Activated CD4-positive, alpha-beta T cell treated with anti-CD3 and anti-CD28 coated beads, Interleukin-2, amount 10 ng/mL, durations not matched to agents 24 days and 14 days (primary cell): ENCODE measurements around the gene TFF3. TPM values are rescaled to one million over a fixed set of nuclear protein-coding genes. Genes with fewer than 3 reads are reported as not detected.
"Not testable (repeated sequence)": the region's sequence is repeated elsewhere in the genome, so short reads cannot be mapped to it uniquely, and the experiment has no call there.

Source experiments
- DNase-seq: peaks from one replicate; pipeline ENCODE4 v3.0.0; 2022
- H3K27ac Mint-ChIP-seq: one replicate; pipeline ENCODE4 v1.8.0; 2022; ENCODE audit warnings: mild to moderate bottlenecking, mixed read lengths
- H3K27me3 Mint-ChIP-seq: one replicate; pipeline ENCODE4 v1.8.0; 2022; ENCODE audit warnings: mixed read lengths
- H3K36me3 Mint-ChIP-seq: one replicate; pipeline ENCODE4 v1.8.0; 2022; ENCODE audit warnings: low read depth, mild to moderate bottlenecking, mixed read lengths
- H3K4me1 Mint-ChIP-seq: one replicate; pipeline ENCODE4 v1.8.0; 2021; ENCODE audit warnings: mixed read lengths
- H3K4me3 Mint-ChIP-seq: one replicate; pipeline ENCODE4 v1.8.0; 2022; ENCODE audit warnings: mild to moderate bottlenecking, moderate library complexity, mixed read lengths
- H3K9me3 Mint-ChIP-seq: one replicate; pipeline ENCODE4 v1.8.0; 2021; ENCODE audit warnings: mixed read lengths
- intact Hi-C: fragments of 100-400 bp; cut with micrococcal nuclease; formaldehyde crosslinking; loops from one replicate; pipeline ENCODE4 v1.15.1; 2023
- total RNA-seq: library from RNA; stranded (reverse); gene quantifications from 2 replicates; pipeline ENCODE4 v1.2.3, GENCODE V29; 2022

The TFF3 gene
- total RNA-seq, 1 donor from 2014 or later: not detected

DNA sequence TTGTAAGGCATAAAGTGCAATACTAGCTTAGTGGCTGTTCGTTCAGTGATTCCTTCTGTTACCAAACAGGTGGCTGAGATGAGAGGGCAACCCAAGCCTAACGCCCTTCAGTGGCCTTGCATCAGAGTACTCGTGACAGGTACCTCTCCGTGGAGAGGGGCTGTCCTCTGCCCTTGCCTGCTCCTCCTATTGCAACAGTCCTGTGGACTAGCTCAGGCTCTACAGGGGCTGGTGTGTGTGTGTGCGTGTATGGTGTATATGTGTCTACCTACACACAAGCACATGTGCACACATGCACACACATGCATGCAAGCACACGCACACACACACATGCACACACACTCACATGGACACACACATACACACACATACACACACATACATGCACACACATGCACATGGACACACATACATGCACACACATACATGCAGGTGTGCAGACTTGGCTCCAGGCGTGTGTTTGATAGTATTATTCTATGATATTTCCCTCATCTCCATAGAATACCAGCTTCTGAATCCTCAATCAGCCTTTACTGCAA, 15.1 kb downstream of the TFF3 start:
- no peaks in the 10 kb centered on the region for H3K27me3 Mint-ChIP-seq
- no peaks in the 10 kb centered on the region for H3K9me3 Mint-ChIP-seq
- peaks cover 8% of the 10 kb centered on the region for H3K36me3 Mint-ChIP-seq
- no peak overlapping the region for H3K4me3 Mint-ChIP-seq
- no peak overlapping the region for H3K27ac Mint-ChIP-seq
- intact Hi-C loops: no loop called here
- peaks cover 12% of the 10 kb centered on the region for H3K4me1 Mint-ChIP-seq
- DNase-seq: no peak

DNA sequence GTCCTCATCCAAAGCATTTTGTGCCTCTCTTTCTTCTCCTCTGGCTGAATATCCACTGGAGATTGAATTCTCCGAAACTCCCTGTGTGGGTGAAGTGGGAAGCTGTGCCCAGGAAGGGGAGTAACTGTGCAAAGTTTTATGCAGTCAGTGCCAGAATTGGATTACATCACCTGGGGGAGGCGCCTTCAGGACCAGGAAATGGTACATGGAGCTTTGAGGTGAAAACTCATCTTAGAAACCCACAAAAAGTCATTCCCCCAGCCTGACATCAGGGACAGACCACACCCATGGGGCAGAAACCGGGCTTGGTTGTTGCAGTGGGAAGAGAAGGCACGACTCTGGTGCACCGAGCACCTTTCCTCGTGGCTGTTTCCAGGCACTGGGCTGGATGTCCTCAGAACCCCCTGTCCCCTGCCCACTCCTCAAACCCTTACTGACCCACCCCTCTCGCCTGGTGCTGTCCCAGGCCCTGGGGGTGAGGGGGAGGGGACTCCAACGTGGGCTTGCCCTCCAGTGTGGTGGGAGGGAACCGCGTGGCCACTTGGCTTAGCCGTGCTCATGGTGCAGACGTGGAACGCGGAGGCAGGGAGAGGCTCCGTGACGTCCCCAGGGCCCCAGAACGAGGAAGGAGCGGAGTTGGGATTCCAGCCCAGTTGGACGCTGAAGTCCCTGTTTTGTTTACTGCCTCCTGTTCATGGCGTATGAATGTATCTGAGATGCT, 15.7 kb downstream of the TFF3 start:
- Mint-ChIP-seq H3K36me3 (peaks cover 11% of the 10 kb centered on the region), H3K4me1 (peaks cover 12% of the 10 kb centered on the region), H3K27me3 (no peaks in the 10 kb centered on the region), H3K4me3 (no peak overlapping the region), H3K27ac (no peak overlapping the region), H3K9me3 (no peaks in the 10 kb centered on the region)
- intact Hi-C loops: no loop called here
- peak; percentile 83 for DNase-seq

DNA sequence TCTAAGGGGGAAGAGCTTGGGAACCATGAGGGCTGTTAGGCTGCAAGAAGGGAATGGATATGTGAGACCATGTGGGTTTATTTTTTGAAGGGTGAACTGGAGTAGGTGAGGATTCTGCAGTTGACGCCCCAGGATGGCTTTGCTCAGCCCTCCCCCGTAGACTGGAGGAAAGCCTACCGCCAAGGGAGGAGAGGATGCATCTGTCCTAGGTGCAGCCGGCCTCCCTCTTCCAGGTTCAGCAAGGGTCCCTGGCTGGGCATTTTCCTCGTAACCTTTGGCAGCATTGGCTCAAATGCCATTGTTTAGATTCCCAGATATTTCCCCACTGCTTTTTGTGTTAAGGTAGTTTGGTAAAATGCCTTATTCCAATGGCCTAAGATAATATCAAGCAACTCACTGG, 16.6 kb downstream of the TFF3 start:
- Mint-ChIP-seq H3K4me3 (no peak overlapping the region), H3K36me3 (peaks cover 11% of the 10 kb centered on the region), H3K27ac (no peak overlapping the region), H3K9me3 (no peaks in the 10 kb centered on the region), H3K27me3 (no peaks in the 10 kb centered on the region), H3K4me1 (peaks cover 12% of the 10 kb centered on the region)
- intact Hi-C loops: no loop called here
- DNase-seq: no peak

DNA sequence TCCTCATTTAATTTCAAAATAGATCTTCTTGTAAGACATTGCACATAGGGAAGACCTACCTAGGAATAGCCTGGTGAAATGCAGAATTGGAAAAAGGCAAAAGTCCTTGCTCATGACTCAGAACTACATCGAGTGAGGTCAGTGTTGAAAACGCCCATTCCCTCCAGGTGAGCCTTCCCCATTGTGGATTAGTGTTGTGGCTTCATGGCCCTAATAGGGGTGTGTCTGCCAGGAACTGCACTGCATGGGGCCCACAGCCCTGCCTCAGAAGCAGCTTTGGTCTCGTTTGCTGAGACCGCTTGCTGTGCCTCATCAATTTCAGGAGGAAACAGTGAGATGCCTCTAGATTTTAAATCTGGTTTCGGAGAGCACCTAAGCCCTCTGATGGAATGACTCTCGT, 17.0 kb downstream of the TFF3 start:
- Mint-ChIP-seq H3K4me1 (peaks cover 12% of the 10 kb centered on the region), H3K27ac (no peak overlapping the region), H3K27me3 (no peaks in the 10 kb centered on the region), H3K36me3 (peaks cover 11% of the 10 kb centered on the region), H3K4me3 (no peak overlapping the region), H3K9me3 (no peaks in the 10 kb centered on the region)
- intact Hi-C loops: no loop called here
- DNase-seq: no peak

DNA sequence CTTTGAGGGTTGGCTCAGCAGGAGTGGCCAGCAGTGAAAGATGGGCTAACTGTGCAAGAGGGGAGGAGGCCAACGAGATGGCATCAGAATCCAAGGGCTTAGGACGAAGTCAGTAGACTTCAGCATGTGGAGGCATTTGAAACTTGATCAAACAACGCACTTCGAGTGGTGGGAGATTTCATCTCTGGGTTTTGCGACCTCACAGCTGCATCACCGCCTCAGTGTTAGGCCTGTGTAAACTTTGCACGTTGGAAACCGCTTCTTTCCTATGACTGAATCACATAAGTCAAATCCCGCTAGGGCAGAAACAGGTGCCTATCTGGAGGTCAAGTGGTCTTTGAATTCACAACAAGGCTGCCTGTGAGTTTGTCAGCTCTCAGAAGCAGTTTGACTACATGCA, 17.8 kb downstream of the TFF3 start:
- Mint-ChIP-seq H3K9me3 (no peaks in the 10 kb centered on the region), H3K27me3 (no peaks in the 10 kb centered on the region), H3K36me3 (peaks cover 11% of the 10 kb centered on the region), H3K4me1 (peaks cover 12% of the 10 kb centered on the region), H3K4me3 (no peak overlapping the region), H3K27ac (no peak overlapping the region)
- no peak for DNase-seq
- intact Hi-C loops: no loop called here

DNA sequence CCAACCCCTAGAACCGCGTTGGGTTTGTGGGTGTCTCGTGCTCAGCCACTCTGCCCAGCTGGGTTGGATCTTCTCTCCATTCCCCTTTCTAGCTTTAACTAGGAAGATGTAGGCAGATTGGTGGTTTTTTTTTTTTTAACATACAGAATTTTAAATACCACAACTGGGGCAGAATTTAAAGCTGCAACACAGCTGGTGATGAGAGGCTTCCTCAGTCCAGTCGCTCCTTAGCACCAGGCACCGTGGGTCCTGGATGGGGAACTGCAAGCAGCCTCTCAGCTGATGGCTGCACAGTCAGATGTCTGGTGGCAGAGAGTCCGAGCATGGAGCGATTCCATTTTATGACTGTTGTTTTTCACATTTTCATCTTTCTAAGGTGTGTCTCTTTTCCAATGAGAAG, 18.7 kb downstream of the TFF3 start:
- no peak for DNase-seq
- Mint-ChIP-seq H3K36me3 (peaks cover 11% of the 10 kb centered on the region), H3K4me1 (peaks cover 12% of the 10 kb centered on the region), H3K27ac (no peak overlapping the region), H3K4me3 (no peak overlapping the region), H3K9me3 (no peaks in the 10 kb centered on the region), H3K27me3 (no peaks in the 10 kb centered on the region)
- intact Hi-C loops: no loop called here

DNA sequence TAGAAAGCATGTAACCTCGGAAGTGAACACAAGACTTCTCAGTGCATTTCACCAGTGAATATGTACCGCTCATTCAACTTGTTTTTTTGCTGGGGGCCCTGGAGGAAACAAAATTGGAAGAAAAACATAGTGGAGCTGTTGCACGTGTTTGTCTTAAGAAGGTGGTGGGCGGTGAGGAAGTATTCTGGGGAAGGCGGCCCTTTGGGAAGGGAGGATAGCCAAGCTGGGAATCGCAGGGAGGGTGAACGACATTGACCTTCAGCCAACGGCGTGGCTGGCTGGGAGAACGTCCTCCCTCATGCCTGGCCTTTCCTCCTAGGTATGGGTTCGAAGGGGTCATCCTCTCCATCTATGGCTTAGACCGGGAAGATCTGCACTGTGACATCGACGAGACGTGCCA, 19.4 kb downstream of the TFF3 start:
- intact Hi-C loops: no loop called here
- no peak overlapping the region for H3K4me3 Mint-ChIP-seq
- H3K9me3 Mint-ChIP-seq: no peaks in the 10 kb centered on the region
- H3K27ac Mint-ChIP-seq: no peak overlapping the region
- H3K27me3 Mint-ChIP-seq: no peaks in the 10 kb centered on the region
- peaks cover 11% of the 10 kb centered on the region for H3K36me3 Mint-ChIP-seq
- H3K4me1 Mint-ChIP-seq: peaks cover 12% of the 10 kb centered on the region
- DNase-seq: no peak

DNA sequence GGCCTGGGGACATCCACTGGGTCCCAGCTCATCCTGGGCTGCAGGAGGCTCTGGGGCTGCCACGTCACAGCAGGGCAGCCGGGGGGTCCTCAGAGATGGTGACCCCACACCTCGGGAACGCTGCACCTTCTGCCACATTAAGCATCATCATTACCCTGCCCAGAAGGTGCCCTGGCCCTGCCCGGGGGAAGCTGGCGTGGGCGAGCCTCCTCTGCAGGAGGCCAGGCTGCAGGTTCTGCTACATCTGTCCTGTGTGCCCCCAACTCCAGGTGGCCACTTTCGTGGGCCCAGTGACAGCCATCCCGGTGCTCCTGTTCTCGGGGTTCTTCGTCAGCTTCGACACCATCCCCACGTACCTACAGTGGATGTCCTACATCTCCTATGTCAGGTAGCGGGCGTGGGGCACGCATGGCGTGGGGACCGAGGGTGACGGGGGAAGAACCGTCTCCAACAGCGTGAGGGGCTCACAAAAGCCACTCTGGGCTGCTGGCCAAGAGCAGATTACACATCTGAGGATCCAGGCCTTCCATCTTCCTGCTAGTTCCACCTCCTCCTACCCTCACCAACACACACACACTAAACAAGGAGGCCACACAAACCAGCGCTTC, 20.8 kb downstream of the TFF3 start:
- Mint-ChIP-seq H3K4me1 (peaks cover 7% of the 10 kb centered on the region), H3K4me3 (no peak overlapping the region)
- intact Hi-C loops: no loop called here

DNA sequence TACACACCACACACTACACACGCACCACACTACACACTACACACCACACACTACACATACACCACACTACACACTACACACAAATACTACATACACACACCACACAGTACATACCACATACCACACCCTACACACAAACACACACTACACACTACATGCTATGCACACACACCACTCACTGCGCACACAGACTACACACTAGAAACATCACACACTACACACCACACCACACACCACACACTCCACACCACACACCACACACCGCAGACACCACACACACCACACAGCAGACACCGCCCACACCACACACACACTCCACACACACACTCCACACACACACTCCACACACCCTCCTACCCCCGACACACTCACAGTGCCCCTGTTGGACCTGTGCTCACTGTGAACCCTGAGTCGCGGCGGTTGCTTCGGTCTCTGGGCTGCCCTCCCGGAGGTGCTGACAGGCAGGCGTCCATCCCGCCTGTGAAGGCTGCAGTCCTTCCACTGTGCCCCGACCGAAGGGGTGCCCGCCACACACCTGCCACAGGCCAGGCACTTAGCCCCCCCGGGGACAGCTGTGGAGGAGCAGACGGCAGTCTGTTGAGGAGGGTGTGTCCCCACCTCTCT, 21.4 kb downstream of the TFF3 start:
- H3K27ac Mint-ChIP-seq: no peak overlapping the region
- H3K36me3 Mint-ChIP-seq: peaks cover 22% of the 10 kb centered on the region
- H3K4me3 Mint-ChIP-seq: no peak overlapping the region
- H3K27me3 Mint-ChIP-seq: no peaks in the 10 kb centered on the region
- DNase-seq: no peak
- intact Hi-C loops: no loop called here
- peaks cover 5% of the 10 kb centered on the region for H3K9me3 Mint-ChIP-seq
- H3K4me1 Mint-ChIP-seq: peaks cover 2% of the 10 kb centered on the region

More for the DNA sequence above, 20.8 kb downstream of the TFF3 start:
- Mint-ChIP-seq H3K27ac (no peak overlapping the region), H3K9me3 (no peaks in the 10 kb centered on the region), H3K36me3 (peaks cover 16% of the 10 kb centered on the region), H3K27me3 (no peaks in the 10 kb centered on the region)
- DNase-seq: no peak

DNA sequence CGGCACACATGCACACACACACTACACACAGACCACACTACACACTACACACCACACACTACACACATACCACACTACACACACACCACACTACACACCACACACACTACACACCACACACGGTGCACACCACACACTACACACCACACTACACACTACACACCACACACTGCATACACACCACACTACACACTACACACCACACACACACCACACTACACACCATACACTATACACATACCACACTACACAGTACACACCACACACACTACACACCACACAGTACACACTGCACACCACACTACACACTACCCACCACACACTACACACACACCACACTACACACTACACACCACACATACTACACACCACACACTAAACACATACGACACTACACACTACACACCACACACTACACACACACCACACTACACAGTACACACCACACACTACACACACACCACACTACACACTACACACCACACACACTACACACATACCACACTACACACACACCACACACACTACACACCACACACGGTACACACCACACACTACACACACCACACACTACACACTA, 22.6 kb downstream of the TFF3 start:
- DNase-seq, H3K27me3 Mint-ChIP-seq, H3K4me3 Mint-ChIP-seq, H3K27ac Mint-ChIP-seq, intact Hi-C loops, H3K4me1 Mint-ChIP-seq, H3K9me3 Mint-ChIP-seq: not testable (repeated sequence)
- peaks cover 29% of the 10 kb centered on the region for H3K36me3 Mint-ChIP-seq

DNA sequence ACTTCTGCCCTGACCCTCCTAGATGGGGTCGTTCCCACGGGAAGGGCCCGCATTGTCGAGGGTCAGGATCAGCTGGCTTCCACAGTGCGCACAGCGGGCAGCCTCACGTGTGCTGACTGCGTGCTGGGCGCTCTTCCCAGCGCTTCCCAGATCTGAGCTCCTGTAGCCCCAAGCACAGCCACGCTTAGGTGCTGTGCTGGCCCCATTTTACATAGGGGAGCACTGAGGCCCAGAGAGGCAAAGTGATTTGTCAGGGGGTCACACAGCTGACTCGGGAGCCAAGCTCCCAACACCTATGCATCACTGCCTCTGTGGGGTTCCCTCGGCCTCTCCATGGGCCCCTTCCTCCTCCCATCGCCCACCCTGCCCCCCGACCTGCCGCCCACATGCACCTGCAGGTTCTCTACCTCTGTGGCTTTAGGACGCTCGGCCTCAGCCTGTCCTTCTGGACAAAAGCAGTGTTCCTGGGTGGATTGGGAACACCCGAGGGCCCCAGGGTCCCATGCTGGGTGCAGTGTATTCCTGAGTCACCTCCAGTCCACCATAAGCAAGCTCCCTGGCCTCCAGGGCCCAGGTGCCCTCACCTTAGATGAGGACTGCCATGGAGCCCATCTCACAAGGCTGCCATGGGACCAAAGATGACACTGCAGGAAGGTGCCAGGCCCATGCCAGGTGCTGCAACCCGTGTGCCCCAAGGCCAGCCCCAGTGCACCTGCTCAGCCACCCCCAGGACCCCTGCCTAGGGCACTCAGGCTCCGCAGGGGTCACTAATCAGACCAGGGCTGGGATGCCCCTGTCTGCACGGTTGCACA, 23.3 kb downstream of the TFF3 start:
- H3K36me3 Mint-ChIP-seq: peaks cover 28% of the 10 kb centered on the region
- no peak for DNase-seq
- H3K27me3 Mint-ChIP-seq: no peaks in the 10 kb centered on the region
- H3K4me3 Mint-ChIP-seq: no peak overlapping the region
- intact Hi-C loops: no loop called here
- H3K9me3 Mint-ChIP-seq: peaks cover 5% of the 10 kb centered on the region
- no peak overlapping the region for H3K27ac Mint-ChIP-seq
- no peaks in the 10 kb centered on the region for H3K4me1 Mint-ChIP-seq

DNA sequence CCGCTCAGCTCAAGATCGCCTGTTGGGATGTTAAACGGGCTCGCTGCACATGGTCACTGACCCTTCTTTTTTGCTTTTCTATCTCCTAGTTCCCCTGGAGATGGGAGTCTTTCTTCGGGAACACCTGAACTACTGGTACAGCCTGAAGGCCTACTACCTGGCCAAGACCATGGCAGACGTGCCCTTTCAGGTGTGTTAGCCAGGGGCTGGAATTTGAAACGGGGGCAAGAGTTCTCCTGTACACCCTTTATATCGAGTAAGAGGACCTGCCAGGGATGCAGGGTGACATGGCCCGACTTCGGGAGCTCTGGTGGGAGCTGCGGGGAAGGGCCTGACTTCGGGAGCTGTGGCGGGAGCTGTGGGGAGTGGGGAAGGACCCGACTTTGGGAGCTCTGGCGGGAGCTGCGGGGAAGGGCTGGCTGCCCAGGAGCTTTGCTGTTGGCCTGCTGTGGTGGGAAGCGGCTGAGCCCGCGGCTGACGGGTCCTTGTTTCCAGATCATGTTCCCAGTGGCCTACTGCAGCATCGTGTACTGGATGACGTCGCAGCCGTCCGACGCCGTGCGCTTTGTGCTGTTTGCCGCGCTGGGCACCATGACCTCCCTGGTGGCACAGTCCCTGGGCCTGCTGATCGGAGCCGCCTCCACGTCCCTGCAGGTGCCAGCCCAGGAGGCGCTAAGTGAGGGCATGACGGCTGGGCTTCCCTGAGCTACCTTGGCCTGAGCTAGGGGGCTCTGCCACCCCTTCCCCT, 24.0 kb downstream of the TFF3 start:
- Mint-ChIP-seq H3K4me1 (no peaks in the 10 kb centered on the region), H3K9me3 (peaks cover 5% of the 10 kb centered on the region), H3K36me3 (peaks cover 34% of the 10 kb centered on the region), H3K27ac (no peak overlapping the region), H3K27me3 (no peaks in the 10 kb centered on the region), H3K4me3 (no peak overlapping the region)
- intact Hi-C loops: no loop called here
- DNase-seq: no peak

DNA sequence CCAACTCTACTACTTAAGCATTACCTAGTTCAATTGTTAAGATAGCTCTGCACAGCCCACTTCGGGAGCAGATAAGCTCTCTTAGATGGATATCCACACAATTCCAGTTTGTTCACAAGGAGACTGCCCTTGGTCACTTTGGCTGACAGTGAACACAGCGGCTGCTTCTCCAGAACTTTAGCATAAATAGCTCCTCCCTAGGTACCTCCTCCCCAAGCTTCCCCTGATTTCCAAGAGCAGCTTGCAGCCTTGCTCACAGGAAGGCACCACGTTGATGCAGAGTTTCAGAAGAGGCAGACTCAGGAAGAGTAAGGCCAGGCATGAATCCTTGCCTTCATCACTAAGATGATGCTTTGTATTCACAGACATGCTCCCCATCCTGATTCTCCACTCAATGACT, 24.7 kb downstream of the TFF3 start:
- Mint-ChIP-seq H3K27me3 (no peaks in the 10 kb centered on the region), H3K4me1 (no peaks in the 10 kb centered on the region), H3K27ac (no peak overlapping the region), H3K4me3 (no peak overlapping the region), H3K36me3 (peaks cover 33% of the 10 kb centered on the region), H3K9me3 (peaks cover 5% of the 10 kb centered on the region)
- intact Hi-C loops: no loop called here
- no peak for DNase-seq
